WTC11 (cell line): Measurements from ENCODE around the gene RRP8. TPM values are rescaled to one million over a fixed set of nuclear protein-coding genes. Genes with fewer than 3 reads are reported as not detected.

Source experiments
- ATAC-seq: fragments of 200-7000 bp; cut with Tn5 transposase; 2 replicates; pipeline ENCODE4 v1.10.0; 2021; ENCODE audit warnings: mild to moderate bottlenecking, moderate library complexity
- CTCF ChIA-PET: fragments of 300-600 bp; sonication (Branson Sonifier 250); formaldehyde crosslinking; loops from one replicate; lab custom pipeline; 2021; ENCODE audit warnings: antibody characterized with exemption; lab: Charles Lee
- POLR2A ChIA-PET: fragments of 350-600 bp; sonication (Branson Sonifier 250); formaldehyde crosslinking; loops from one replicate; lab custom pipeline; 2021; ENCODE audit warnings: antibody characterized with exemption; lab: Charles Lee
- DNase-seq: peaks from one replicate; pipeline ENCODE4 v3.0.0; 2021; ENCODE audit warnings: low spot score
- H3K27ac Mint-ChIP-seq: 2 replicates; pipeline ENCODE4 v1.8.0; 2021; ENCODE audit warnings: mixed read lengths
- H3K27me3 Mint-ChIP-seq: 2 replicates; pipeline ENCODE4 v1.8.0; 2021; ENCODE audit warnings: low read depth, mild to moderate bottlenecking, moderate library complexity, mixed read lengths
- H3K36me3 Mint-ChIP-seq: 2 replicates; pipeline ENCODE4 v1.8.0; 2021; ENCODE audit warnings: mixed read lengths
- H3K4me1 Mint-ChIP-seq: 2 replicates; pipeline ENCODE4 v1.8.0; 2022; ENCODE audit warnings: mixed read lengths
- H3K4me3 Mint-ChIP-seq: 2 replicates; pipeline ENCODE4 v1.8.0; 2021; ENCODE audit warnings: mild to moderate bottlenecking, moderate library complexity, mixed read lengths
- H3K9me3 Mint-ChIP-seq: 2 replicates; pipeline ENCODE4 v1.8.0; 2021; ENCODE audit warnings: mixed read lengths
- GRHL2 ChIP-seq: fragments of 250-450 bp; sonication (Bioruptor Pico); IDR thresholded peaks from 2 replicates; pipeline ENCODE4 v1.8.0; 2022; ENCODE audit warnings: mild to moderate bottlenecking, moderate library complexity; ENCODE audit not compliant: insufficient replicate concordance, severe bottlenecking
- GTF2I ChIP-seq: fragments of 250-450 bp; sonication (Bioruptor Pico); conservative IDR thresholded peaks from 2 replicates; pipeline ENCODE4 v1.4.0; 2021; ENCODE audit warnings: mild to moderate bottlenecking
- HMGA2 ChIP-seq: fragments of 250-450 bp; sonication (Bioruptor Pico); IDR thresholded peaks from 2 replicates; pipeline ENCODE4 v1.4.0; 2021; ENCODE audit warnings: mild to moderate bottlenecking, moderate library complexity
- MXD4 ChIP-seq: fragments of 250-450 bp; sonication (Bioruptor Pico); IDR thresholded peaks from 2 replicates; pipeline ENCODE4 v1.8.0; 2021; ENCODE audit warnings: mild to moderate bottlenecking, moderate library complexity, borderline replicate concordance
- NR2C2 ChIP-seq: sonication (generic); formaldehyde crosslinking; IDR thresholded peaks from 2 replicates; pipeline ENCODE4 v1.8.0; 2022; ENCODE audit warnings: mild to moderate bottlenecking, missing genetic modification reagents
- NR3C1 ChIP-seq: sonication (generic); formaldehyde crosslinking; conservative IDR thresholded peaks from 2 replicates; pipeline ENCODE4 v1.8.1; 2023; ENCODE audit warnings: low read depth, mild to moderate bottlenecking, missing genetic modification reagents
- OVOL2 ChIP-seq: fragments of 250-450 bp; sonication (Bioruptor Pico); IDR thresholded peaks from 2 replicates; pipeline ENCODE4 v1.9.0; 2021; ENCODE audit warnings: mild to moderate bottlenecking, borderline replicate concordance
- RELA ChIP-seq: sonication (generic); formaldehyde crosslinking; IDR thresholded peaks from 2 replicates; pipeline ENCODE4 v1.8.1; 2022; ENCODE audit warnings: missing genetic modification reagents, mild to moderate bottlenecking, borderline replicate concordance
- TEAD1 ChIP-seq: sonication (generic); formaldehyde crosslinking; IDR thresholded peaks from 2 replicates; pipeline ENCODE4 v1.8.0; 2022; ENCODE audit warnings: mild to moderate bottlenecking, missing genetic modification reagents
- TEAD4 ChIP-seq: sonication (generic); formaldehyde crosslinking; IDR thresholded peaks from 2 replicates; pipeline ENCODE4 v1.8.0; 2022; ENCODE audit warnings: mild to moderate bottlenecking, missing genetic modification reagents
- ZNF423 ChIP-seq: fragments of 250-450 bp; sonication (Bioruptor Pico); IDR thresholded peaks from 2 replicates; pipeline ENCODE4 v2.1.2; 2022; ENCODE audit warnings: mild to moderate bottlenecking, moderate library complexity
- total RNA-seq: library from RNA; stranded (reverse); gene quantifications from 3 replicates; pipeline ENCODE4 v1.2.3, GENCODE V29; 2021
- TF ChIP-seq, protein P1 (sequence below): sonication (generic); formaldehyde crosslinking; IDR thresholded peaks from 2 replicates; pipeline ENCODE4 v1.8.1; 2023; ENCODE audit warnings: mild to moderate bottlenecking, missing genetic modification reagents, moderate library complexity
- TF ChIP-seq, protein P2 (sequence below): fragments of 250-450 bp; sonication (Bioruptor Pico); IDR thresholded peaks from 2 replicates; pipeline ENCODE4 v1.8.0; 2021; ENCODE audit warnings: mild to moderate bottlenecking
- TF ChIP-seq, protein P3 (sequence below): sonication (generic); formaldehyde crosslinking; IDR thresholded peaks from 2 replicates; pipeline ENCODE4 v1.8.0; 2022; ENCODE audit warnings: mild to moderate bottlenecking, missing genetic modification reagents
- TF ChIP-seq, protein P4 (sequence below): sonication (generic); formaldehyde crosslinking; IDR thresholded peaks from 2 replicates; pipeline ENCODE4 v1.8.1; 2023; ENCODE audit warnings: mild to moderate bottlenecking, moderate library complexity, missing genetic modification reagents
- TF ChIP-seq, protein P5 (sequence below): sonication (generic); formaldehyde crosslinking; IDR thresholded peaks from 2 replicates; pipeline ENCODE4 v1.8.1; 2022; ENCODE audit warnings: low read depth, mild to moderate bottlenecking, moderate library complexity, missing genetic modification reagents, borderline replicate concordance
- TF ChIP-seq, protein P6 (sequence below): sonication (generic); formaldehyde crosslinking; IDR thresholded peaks from 2 replicates; pipeline ENCODE4 v1.8.1; 2022; ENCODE audit warnings: low read depth, missing genetic modification reagents, borderline replicate concordance
- TF ChIP-seq, protein P7 (sequence below): fragments of 250-450 bp; sonication (Bioruptor Pico); IDR thresholded peaks from 2 replicates; pipeline ENCODE4 v1.9.0; 2021; ENCODE audit warnings: mild to moderate bottlenecking
- TF ChIP-seq, protein P8 (sequence below): sonication (generic); formaldehyde crosslinking; IDR thresholded peaks from 2 replicates; pipeline ENCODE4 v1.8.1; 2022; ENCODE audit warnings: mild to moderate bottlenecking, missing genetic modification reagents, moderate library complexity, borderline replicate concordance
- TF ChIP-seq, protein P9 (sequence below): sonication (generic); formaldehyde crosslinking; IDR thresholded peaks from 2 replicates; pipeline ENCODE4 v1.8.0; 2023; ENCODE audit warnings: missing genetic modification reagents

RRP8 gene
- total RNA-seq, 1 experiment from 2014 or later = 15.0 TPM

DNA sequence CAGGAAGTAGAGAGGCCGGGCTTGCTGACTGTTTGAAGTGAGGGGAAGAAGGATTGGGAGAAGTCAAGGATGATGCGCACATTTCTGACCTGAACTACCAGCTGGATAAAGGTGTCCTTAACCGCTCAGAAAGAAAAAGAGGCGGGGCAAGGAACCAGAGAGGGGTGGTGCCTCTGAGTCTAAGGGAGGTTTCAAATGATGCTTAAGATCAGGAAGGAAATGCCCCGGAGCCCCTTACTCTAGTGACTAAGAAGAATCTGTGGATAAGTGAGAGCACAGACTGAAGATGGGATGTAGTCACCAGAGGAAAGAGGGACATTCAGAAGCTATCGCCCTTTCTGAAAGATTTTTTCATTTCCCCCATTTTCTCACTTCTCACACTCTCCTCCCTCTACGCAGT is 39.5 kb upstream of the RRP8 start:
- Mint-ChIP-seq H3K36me3 (no peaks in the 10 kb centered on the region), H3K27me3 (no peaks in the 10 kb centered on the region), H3K4me1 (no peaks in the 10 kb centered on the region), H3K27ac (no peak overlapping the region), H3K9me3 (no peaks in the 10 kb centered on the region), H3K4me3 (no peak overlapping the region)
- TF ChIP-seq TEAD1 (CRISPR knock-in tag) (no peak), MXD4 (no peak), NR3C1 (CRISPR knock-in tag) (no peak), GRHL2 (no peak), OVOL2 (no peak), GTF2I (CRISPR knock-in tag) (no peak), TEAD4 (CRISPR knock-in tag) (no peak), HMGA2 (CRISPR knock-in tag) (no peak), NR2C2 (CRISPR knock-in tag) (no peak), RELA (no peak), ZNF423 (no peak)
- TF ChIP-seq, protein P1, sequence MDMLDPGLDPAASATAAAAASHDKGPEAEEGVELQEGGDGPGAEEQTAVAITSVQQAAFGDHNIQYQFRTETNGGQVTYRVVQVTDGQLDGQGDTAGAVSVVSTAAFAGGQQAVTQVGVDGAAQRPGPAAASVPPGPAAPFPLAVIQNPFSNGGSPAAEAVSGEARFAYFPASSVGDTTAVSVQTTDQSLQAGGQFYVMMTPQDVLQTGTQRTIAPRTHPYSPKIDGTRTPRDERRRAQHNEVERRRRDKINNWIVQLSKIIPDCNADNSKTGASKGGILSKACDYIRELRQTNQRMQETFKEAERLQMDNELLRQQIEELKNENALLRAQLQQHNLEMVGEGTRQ (CRISPR knock-in tag) = no peak
- TF ChIP-seq, protein P2, sequence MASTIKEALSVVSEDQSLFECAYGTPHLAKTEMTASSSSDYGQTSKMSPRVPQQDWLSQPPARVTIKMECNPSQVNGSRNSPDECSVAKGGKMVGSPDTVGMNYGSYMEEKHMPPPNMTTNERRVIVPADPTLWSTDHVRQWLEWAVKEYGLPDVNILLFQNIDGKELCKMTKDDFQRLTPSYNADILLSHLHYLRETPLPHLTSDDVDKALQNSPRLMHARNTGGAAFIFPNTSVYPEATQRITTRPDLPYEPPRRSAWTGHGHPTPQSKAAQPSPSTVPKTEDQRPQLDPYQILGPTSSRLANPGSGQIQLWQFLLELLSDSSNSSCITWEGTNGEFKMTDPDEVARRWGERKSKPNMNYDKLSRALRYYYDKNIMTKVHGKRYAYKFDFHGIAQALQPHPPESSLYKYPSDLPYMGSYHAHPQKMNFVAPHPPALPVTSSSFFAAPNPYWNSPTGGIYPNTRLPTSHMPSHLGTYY (CRISPR knock-in tag) = no peak
- TF ChIP-seq, protein P3, sequence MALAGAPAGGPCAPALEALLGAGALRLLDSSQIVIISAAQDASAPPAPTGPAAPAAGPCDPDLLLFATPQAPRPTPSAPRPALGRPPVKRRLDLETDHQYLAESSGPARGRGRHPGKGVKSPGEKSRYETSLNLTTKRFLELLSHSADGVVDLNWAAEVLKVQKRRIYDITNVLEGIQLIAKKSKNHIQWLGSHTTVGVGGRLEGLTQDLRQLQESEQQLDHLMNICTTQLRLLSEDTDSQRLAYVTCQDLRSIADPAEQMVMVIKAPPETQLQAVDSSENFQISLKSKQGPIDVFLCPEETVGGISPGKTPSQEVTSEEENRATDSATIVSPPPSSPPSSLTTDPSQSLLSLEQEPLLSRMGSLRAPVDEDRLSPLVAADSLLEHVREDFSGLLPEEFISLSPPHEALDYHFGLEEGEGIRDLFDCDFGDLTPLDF = no peak
- TF ChIP-seq, protein P4, sequence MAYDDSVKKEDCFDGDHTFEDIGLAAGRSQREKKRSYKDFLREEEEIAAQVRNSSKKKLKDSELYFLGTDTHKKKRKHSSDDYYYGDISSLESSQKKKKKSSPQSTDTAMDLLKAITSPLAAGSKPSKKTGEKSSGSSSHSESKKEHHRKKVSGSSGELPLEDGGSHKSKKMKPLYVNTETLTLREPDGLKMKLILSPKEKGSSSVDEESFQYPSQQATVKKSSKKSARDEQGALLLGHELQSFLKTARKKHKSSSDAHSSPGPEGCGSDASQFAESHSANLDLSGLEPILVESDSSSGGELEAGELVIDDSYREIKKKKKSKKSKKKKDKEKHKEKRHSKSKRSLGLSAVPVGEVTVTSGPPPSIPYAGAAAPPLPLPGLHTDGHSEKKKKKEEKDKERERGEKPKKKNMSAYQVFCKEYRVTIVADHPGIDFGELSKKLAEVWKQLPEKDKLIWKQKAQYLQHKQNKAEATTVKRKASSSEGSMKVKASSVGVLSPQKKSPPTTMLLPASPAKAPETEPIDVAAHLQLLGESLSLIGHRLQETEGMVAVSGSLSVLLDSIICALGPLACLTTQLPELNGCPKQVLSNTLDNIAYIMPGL = no peak
- TF ChIP-seq, protein P5, sequence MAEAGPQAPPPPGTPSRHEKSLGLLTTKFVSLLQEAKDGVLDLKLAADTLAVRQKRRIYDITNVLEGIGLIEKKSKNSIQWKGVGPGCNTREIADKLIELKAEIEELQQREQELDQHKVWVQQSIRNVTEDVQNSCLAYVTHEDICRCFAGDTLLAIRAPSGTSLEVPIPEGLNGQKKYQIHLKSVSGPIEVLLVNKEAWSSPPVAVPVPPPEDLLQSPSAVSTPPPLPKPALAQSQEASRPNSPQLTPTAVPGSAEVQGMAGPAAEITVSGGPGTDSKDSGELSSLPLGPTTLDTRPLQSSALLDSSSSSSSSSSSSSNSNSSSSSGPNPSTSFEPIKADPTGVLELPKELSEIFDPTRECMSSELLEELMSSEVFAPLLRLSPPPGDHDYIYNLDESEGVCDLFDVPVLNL (CRISPR knock-in tag) = no peak
- TF ChIP-seq, protein P6, sequence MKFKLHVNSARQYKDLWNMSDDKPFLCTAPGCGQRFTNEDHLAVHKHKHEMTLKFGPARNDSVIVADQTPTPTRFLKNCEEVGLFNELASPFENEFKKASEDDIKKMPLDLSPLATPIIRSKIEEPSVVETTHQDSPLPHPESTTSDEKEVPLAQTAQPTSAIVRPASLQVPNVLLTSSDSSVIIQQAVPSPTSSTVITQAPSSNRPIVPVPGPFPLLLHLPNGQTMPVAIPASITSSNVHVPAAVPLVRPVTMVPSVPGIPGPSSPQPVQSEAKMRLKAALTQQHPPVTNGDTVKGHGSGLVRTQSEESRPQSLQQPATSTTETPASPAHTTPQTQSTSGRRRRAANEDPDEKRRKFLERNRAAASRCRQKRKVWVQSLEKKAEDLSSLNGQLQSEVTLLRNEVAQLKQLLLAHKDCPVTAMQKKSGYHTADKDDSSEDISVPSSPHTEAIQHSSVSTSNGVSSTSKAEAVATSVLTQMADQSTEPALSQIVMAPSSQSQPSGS = no peak
- TF ChIP-seq, protein P7, sequence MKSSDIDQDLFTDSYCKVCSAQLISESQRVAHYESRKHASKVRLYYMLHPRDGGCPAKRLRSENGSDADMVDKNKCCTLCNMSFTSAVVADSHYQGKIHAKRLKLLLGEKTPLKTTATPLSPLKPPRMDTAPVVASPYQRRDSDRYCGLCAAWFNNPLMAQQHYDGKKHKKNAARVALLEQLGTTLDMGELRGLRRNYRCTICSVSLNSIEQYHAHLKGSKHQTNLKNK (CRISPR knock-in tag) = no peak
- no peak for DNase-seq
- ATAC-seq = no peak
- ChIA-PET CTCF (no interaction called here), POLR2A (no interaction called here)

DNA sequence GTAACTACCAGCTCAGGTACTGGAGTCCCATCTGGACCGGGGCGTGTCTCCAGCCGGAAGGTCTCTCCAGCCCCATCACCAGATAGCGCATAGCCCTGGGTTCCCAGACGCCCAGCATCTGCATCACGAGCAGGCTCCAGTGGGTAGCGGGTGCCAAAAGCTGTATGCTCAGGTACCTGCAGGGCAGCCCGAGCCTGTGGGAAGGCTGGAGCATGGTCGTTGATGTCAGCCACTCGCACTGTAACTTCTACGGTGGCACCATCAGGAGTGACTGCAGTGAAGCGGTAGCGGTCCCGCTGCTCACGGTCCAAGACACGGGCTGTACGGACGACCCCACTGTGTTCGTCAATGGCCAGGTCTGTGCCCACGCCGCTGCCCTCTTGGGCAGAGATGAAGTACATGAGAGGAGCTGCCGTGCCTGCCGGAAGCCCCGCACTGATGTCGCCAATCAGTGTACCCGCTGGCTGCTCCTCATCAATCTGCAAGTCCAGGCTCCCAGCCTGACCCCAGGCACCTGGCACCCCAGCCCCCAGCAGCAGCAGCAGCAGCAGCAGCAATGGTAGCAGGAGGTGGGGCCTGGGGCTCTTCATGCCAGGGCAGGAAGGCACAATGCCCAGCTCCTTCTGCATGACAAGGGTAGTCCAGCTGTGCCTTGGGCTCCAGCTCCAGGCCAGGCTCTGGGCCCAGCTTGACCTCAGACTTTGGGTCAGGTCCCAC is 37.7 kb upstream of the RRP8 start:
- Mint-ChIP-seq H3K36me3 (no peaks in the 10 kb centered on the region), H3K27me3 (no peaks in the 10 kb centered on the region), H3K4me1 (no peaks in the 10 kb centered on the region), H3K27ac (no peak overlapping the region), H3K9me3 (no peaks in the 10 kb centered on the region)
- ATAC-seq (no peak), DNase-seq (no peak)
- POLR2A ChIA-PET = no interaction called here
- TF ChIP-seq, protein P8, sequence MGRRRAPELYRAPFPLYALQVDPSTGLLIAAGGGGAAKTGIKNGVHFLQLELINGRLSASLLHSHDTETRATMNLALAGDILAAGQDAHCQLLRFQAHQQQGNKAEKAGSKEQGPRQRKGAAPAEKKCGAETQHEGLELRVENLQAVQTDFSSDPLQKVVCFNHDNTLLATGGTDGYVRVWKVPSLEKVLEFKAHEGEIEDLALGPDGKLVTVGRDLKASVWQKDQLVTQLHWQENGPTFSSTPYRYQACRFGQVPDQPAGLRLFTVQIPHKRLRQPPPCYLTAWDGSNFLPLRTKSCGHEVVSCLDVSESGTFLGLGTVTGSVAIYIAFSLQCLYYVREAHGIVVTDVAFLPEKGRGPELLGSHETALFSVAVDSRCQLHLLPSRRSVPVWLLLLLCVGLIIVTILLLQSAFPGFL (CRISPR knock-in tag) = no peak
- TF ChIP-seq, protein P9, sequence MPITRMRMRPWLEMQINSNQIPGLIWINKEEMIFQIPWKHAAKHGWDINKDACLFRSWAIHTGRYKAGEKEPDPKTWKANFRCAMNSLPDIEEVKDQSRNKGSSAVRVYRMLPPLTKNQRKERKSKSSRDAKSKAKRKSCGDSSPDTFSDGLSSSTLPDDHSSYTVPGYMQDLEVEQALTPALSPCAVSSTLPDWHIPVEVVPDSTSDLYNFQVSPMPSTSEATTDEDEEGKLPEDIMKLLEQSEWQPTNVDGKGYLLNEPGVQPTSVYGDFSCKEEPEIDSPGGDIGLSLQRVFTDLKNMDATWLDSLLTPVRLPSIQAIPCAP (CRISPR knock-in tag) = no peak
- TF ChIP-seq, all 79 proteins: peak for 0
- H3K4me3 Mint-ChIP-seq = no peak overlapping the region
- CTCF ChIA-PET = interaction anchor here (1.2 kb wide), 1 partner anchor 114 kb away, joined by 3 read pairs; no protein-coding TSS in a partner anchor
